Neural cell (in vitro differentiated cells): ENCODE data around the gene RLF.

Experiments
- CTCF ChIP-seq: fragments of 450-650 bp; IDR thresholded peaks from 2 replicates; pipeline ENCODE4 v1.5.1; 2014; ENCODE audit warnings: antibody characterized with exemption, mild to moderate bottlenecking, moderate library complexity; ENCODE audit not compliant: poor library complexity, severe bottlenecking
- EP300 ChIP-seq: fragments of 450-650 bp; conservative IDR thresholded peaks from 2 replicates; pipeline ENCODE4 v1.6.1; 2014; ENCODE audit warnings: antibody characterized with exemption, mild to moderate bottlenecking, moderate library complexity; ENCODE audit not compliant: poor library complexity, severe bottlenecking
- EZH2 ChIP-seq: fragments of 200-600, 300-800 bp; shearing (Covaris generic), sonication (generic); IDR thresholded peaks from 2 replicates; pipeline ENCODE4 v1.6.1; 2014; ENCODE audit warnings: antibody characterized with exemption, low read length, borderline replicate concordance, mild to moderate bottlenecking; ENCODE audit not compliant: insufficient read depth, poor library complexity, severe bottlenecking
- MXI1 ChIP-seq: fragments of 450-650 bp; conservative IDR thresholded peaks from 2 replicates; pipeline ENCODE4 v1.6.1; 2014; ENCODE audit warnings: antibody characterized with exemption, mild to moderate bottlenecking; ENCODE audit not compliant: poor library complexity, severe bottlenecking
- POLR2AphosphoS5 ChIP-seq: IDR thresholded peaks from 2 replicates; pipeline ENCODE4 v1.6.1; 2012
- REST ChIP-seq: IDR thresholded peaks from 2 replicates; pipeline ENCODE4 v1.6.1; 2012; ENCODE audit warnings: borderline replicate concordance
- TAF1 ChIP-seq: IDR thresholded peaks from 2 replicates; pipeline ENCODE4 v1.6.1; 2012; ENCODE audit warnings: low read depth

GRCh38 chr1:40120128-40120527, 41.1 kb upstream of the RLF start:
- TF ChIP-seq CTCF (no peak), POLR2AphosphoS5 (no peak), MXI1 (no peak), TAF1 (no peak), EP300 (no peak), EZH2 (no peak), REST (no peak)
